GM12872 (cell line): ENCODE data around the gene CD164L2.

Experiments used
- CTCF ChIP-seq: IDR thresholded peaks from 3 replicates; pipeline ENCODE4 v1.5.1; 2011; ENCODE audit warnings: low read depth, mild to moderate bottlenecking, low read length, moderate library complexity; ENCODE audit not compliant: insufficient read depth

Gene CD164L2

DNA sequence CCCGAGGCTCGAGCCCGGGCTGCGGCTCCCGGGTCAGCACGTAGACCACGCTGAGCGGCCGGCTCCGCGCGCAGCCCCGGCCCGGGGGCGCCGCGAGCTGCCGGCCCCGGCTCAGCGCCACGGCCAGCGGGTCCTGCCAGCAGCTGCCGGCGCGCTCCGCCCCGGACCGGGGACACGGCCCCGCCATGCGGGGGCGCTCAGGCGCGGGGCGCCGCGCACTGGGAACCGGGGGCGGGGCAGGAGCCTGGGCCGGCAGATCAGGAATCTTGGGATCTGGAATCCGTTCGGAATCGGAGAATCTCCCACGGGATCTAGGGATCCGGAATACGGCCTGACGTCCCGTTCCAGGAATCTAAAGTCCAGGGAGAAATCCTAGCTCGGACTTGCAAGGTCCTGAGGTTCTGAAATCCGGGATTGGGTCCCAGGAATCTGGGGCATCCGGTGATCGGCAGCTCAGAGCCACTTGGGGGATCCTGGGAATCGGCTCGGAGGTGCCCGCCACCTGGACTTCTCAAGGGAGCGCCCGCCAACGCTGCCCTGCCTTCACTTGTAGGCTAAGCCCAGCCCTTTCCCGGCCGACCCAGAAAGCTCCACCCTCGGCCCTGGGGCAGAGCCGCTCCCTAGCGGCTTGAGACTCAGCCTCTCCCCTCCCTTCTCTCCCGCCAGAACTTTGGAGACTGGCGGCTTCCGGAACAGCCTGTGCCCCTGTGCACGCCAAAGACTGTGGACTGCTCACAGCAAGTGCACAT lies 16.5 kb downstream of the CD164L2 start, which contains the start of gene MAP3K6:
MAP3K6 (minus strand) TSS at position 551 of the 749 bp plus-strand sequence; CDS start at position 187, 364 bp downstream.
- peak; percentile 45; the same call in 2 of the 3 replicates for TF ChIP-seq CTCF

- no peak for TF ChIP-seq CTCF
These were observed 17.1 kb downstream of the CD164L2 start for GRCh38 chr1:27366113-27366410.

DNA sequence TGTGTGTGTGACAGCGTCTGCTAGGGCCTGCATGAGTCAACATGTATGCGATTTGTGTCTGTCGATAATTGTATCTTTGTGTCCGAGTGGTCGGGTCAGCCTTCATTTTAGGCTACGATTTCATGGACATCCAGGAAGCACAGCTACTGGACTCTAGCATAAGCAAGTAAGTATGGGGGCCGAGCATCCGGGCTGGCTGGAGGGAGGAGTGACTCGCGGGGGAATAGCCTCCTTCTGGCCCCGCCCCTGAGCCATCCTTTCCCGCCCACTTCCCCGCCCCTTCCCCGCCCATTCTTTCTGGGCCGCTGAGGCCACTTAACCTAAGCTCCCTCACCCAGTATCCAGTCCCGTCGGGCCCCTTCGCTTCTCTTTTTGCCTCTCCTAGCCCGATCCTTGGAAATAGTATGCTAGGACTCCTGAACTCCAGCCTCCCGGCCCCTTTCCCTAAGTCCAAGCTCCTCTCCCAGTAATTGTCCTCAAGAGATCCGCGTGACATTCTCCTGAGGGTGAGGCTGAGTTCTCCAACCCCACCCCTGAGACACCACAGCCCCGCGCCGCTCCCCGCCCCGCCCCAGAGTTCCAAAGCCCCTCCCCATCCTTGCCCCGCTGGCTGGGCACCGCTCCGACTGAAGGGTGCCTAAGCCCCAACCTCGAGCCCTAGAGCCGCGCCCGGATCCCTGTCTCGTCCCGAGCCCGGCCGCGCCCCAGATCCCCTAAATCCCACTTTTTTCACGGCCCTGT lies 17.6 kb downstream of the CD164L2 start:
- no peak for TF ChIP-seq CTCF

GRCh38 chr1:27364696-27365371 lies 18.3 kb downstream of the CD164L2 start:
- no peak for TF ChIP-seq CTCF

DNA sequence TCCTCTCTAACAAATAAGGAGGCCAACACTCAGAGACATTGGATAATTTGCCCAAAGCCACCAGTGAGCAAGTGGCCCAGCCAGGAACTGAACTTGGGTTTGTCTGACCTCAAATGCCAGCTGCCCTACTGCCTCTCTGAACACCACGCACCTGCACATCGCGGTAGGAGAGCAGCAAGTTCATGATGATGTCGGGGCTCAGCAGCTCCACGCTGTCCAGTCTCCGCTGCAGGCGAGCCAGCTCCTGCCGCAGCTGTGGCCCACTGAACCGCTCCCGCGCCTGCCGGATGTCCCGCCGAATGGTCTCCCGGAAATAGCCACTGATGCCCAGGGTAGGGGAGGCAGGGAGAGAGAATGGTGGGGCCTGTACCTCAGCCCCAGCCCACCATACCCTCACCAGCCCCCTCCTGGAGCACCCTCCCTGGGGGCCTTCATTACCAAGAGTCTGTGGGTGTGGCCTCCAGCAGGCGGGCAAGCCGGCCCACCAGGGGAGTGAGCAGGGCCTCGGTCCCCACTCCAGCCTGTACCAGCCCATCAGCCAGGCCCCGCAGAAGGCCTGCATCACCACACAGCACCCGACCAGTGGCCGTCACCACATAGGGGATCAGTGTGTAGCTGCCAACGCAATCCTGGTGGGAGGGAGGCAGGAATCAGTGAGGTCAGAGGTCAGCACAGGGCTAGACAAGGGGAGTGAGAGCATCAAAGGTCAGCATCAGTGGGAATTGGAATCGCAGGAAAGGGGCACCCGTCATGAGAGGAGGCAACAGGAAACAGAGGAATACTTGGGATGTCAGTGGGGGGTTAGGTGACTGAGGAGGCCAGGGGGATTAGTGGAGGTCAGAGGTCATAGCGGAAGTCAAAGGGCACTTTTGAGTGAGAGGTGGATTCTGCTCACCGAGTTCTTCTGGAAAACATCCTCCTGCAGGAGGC lies 19.1 kb downstream of the CD164L2 start:
- TF ChIP-seq CTCF, result no peak

DNA sequence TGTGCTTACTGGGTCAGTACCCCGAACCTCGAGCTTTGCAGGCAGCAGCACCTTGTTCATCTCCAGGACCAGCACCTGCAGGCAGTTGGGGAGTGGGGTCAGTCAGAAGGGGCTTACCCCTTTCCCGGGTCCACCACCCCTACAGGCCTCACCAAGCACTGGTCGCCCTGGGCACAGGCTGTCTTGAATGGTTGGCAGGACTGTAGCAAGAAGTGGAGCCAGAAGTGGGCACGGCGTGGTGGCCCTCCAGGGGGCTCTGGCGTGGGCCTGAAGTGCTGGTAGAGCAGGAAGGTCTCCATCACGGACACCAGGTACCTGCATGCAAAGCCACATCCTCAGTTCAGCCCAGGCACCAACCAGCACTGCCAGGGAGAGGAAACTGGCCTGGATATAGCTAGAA lies 21.6 kb downstream of the CD164L2 start:
- no peak for TF ChIP-seq CTCF
